Heart left ventricle (tissue), 16 donors: ENCODE data around the gene RFX1. TPM values are rescaled to one million over a fixed set of nuclear protein-coding genes. Genes with fewer than 3 reads are reported as not detected.
"Not testable (repeated sequence)": the region's sequence is repeated elsewhere in the genome, so short reads cannot be mapped to it uniquely, and the experiment has no call there.

Source experiments
- ATAC-seq, 4 donors: fragments of 200-7000 bp; cut with Tn5 transposase; one replicate each; pipeline ENCODE4 v1.9.1; 2020 to 2022; ENCODE audit warnings: moderate library complexity in 4 of 4, mild to moderate bottlenecking in 3 of 4, moderate number of reproducible peaks in 1 of 4
- DNase-seq, 5 donors: peaks; one replicate each; pipeline ENCODE4 v3.0.0-alpha.2; 2020
- H3K27ac ChIP-seq, 12 donors: fragments of 200-600 bp; sonication (generic) in 4 of 12; one replicate each; pipeline versions ENCODE4 v1.5.0 to v1.8.0; 2016 to 2022; ENCODE audit warnings: mild to moderate bottlenecking in 2 of 12
- H3K27me3 ChIP-seq, 9 donors: fragments of 200-600 bp; sonication (generic) in 2 of 9; one replicate each; pipeline versions ENCODE4 v1.5.1 to v1.8.0; 2016 to 2022; ENCODE audit warnings: mild to moderate bottlenecking in 3 of 9
- H3K36me3 ChIP-seq, 9 donors: fragments of 200-600 bp; sonication (generic) in 2 of 9; one replicate each; pipeline versions ENCODE4 v1.5.0 to v1.8.0; 2018 to 2022; ENCODE audit warnings: mild to moderate bottlenecking in 2 of 9
- H3K4me1 ChIP-seq, 12 donors: fragments of 200-600 bp; sonication (generic) in 4 of 12; one replicate each; pipeline versions ENCODE4 v1.5.0 to v1.8.0; 2016 to 2022; ENCODE audit warnings: mild to moderate bottlenecking in 3 of 12
- H3K4me3 ChIP-seq, 12 donors: fragments of 200-600 bp; sonication (generic) in 4 of 12; one replicate each; pipeline versions ENCODE4 v1.5.0 to v1.8.0; 2017 to 2022; ENCODE audit warnings: mild to moderate bottlenecking in 9 of 12, moderate library complexity in 4 of 12
- H3K9me3 ChIP-seq, 12 donors: fragments of 200-600 bp; sonication (generic) in 4 of 12; one replicate each; pipeline versions ENCODE4 v1.5.0 to v1.8.0; 2016 to 2022; ENCODE audit warnings: mild to moderate bottlenecking in 1 of 12
- CTCF ChIP-seq, 12 donors: fragments of 200-600 bp; sonication (generic) in 4 of 12; IDR thresholded peaks; one replicate each; pipeline versions ENCODE4 v1.5.0 to v1.8.0; 2018 to 2022; ENCODE audit warnings: antibody characterized with exemption in 12 of 12, mild to moderate bottlenecking in 5 of 12
- POLR2A ChIP-seq, 2 donors: fragments of 450-650 bp; IDR thresholded peaks; one replicate each; pipeline ENCODE4 v1.6.1; 2017; ENCODE audit warnings: antibody characterized with exemption in 2 of 2, mild to moderate bottlenecking in 2 of 2, moderate library complexity in 2 of 2
- WGBS, 4 donors: extraction: QIAGEN DNeasy Blood & Tissue Kit in 2 of 4; methylation state at CpG; one replicate each; pipeline versions ENCODE4 v1.1.5 to v1.1.7; 2013 to 2018; 5-methylcytosine and 5-hydroxymethylcytosine counted together
- intact Hi-C, 10 donors: fragments of 100-400 bp; cut with DNase I; formaldehyde crosslinking; loops; one replicate each; pipeline versions ENCODE4 v1.11.1 to v1.14.2; 2022
- polyA plus RNA-seq, 2 donors: library from polyadenylated mRNA; stranded (reverse); fragments of 200-250 nt; gene quantifications; one replicate each; pipeline ENCODE4 v1.2.3, GENCODE V29; 2013
- total RNA-seq, 9 donors: library from RNA; depleted of rRNA in 2 of 9; stranded (reverse); fragments of >200 nt in 2 of 9; fragmentation: NEBNext Ultra II Directional in 3 of 9; extraction: Animal tissue kit (Norgen Biotek cat#: 25700) in 3 of 9; gene quantifications; one replicate each; pipeline versions ENCODE4 v1.1.0 to v1.2.4, GENCODE V29; 2016 to 2023
- donor health status: ischemic (EF 13 %, LVEDD 7.1; RV severe dilation, severe dysfunction).
- donor health status: healthy with polysubstance abuse.
- donor health status: DM: no; HTN: yes; CAD: no.
- donor health status: DM: no; HTN: no; CAD: no.
- donor health status: ischemic (EF 25% LVEDD 6.9; RV normal size, moderate dysfunction).
- donor health status: ischemic (EF 25% LVEDD 5.7; RV mildly dilated, moderate dysfunction).
- donor health status: healthy.
- donor health status: DM: yes; HTN: yes; CAD: no.
- donor health status: ischemic (EF 35%, LVEDD 5.7; RV mildly dilated, moderate dysfunction).
- donor health status: nonischemic (EF 11% LVEDD 7.7; RV severe dilation, severe dysfunction).
- donor health status: DM: yes; HTN: yes; CAD: no.
- donor health status: PGD.
- donor health status: ischemic (EF 29% LVEDD 5.4; RV normal size, mild dysfunction).
- donor health status: nonischemic (EF 23%, LVEDD 6.1; RV moderate dilation, normal function).

RFX1 gene
- total and polyA plus RNA-seq, 11 donors: 4.0 to 15.4 (median 8.6) TPM

GRCh38 chr19:13969897-13970296 is 36.2 kb downstream of the RFX1 start:
- intact Hi-C loops: no loop called here
- TF ChIP-seq POLR2A (IDR thresholded peaks at IDR 0.05) (no peak), CTCF (IDR thresholded peaks at IDR 0.05) (no peak)
- Histone ChIP-seq H3K4me1 (peaks cover 0 to under 1% (median 0%) of the 10 kb centered on the region in 12 donors), H3K27ac (no peak overlapping the region), H3K4me3 (no peak overlapping the region), H3K9me3 (no peaks in the 10 kb centered on the region), H3K36me3 (peaks cover 0 to 94% (median 85%) of the 10 kb centered on the region in 9 donors), H3K27me3 (no peaks in the 10 kb centered on the region)
- no peak for DNase-seq
- no peak for ATAC-seq
- WGBS, 4 donors: 89 to 91% (median 90%) methylated on average over 18 of the region's 18 CpGs

- TF ChIP-seq POLR2A (IDR thresholded peaks at IDR 0.05) (no peak), CTCF (IDR thresholded peaks at IDR 0.05) (no peak)
- DNase-seq: no peak
- intact Hi-C loops: no loop called here
- no peaks in the 10 kb centered on the region for H3K4me1 ChIP-seq
- H3K9me3 ChIP-seq: no peaks in the 10 kb centered on the region
- H3K36me3 ChIP-seq: peaks cover 0 to 98% (median 88%) of the 10 kb centered on the region in 9 donors
- no peaks in the 10 kb centered on the region for H3K27me3 ChIP-seq
- WGBS, 4 donors: 92 to 95% (median 93%) methylated on average over 18 of the region's 18 CpGs
- no peak overlapping the region for H3K27ac ChIP-seq
- ATAC-seq: no peak
- H3K4me3 ChIP-seq: no peak overlapping the region
Observed at GRCh38 chr19:13968999-13969398, 37.1 kb downstream of the RFX1 start.

- Histone ChIP-seq H3K36me3 (peaks cover 0 to 98% (median 88%) of the 10 kb centered on the region in 9 donors), H3K4me1 (no peaks in the 10 kb centered on the region), H3K4me3 (no peak overlapping the region), H3K9me3 (no peaks in the 10 kb centered on the region), H3K27me3 (no peaks in the 10 kb centered on the region), H3K27ac (no peak overlapping the region)
- intact Hi-C loops: no loop called here
- WGBS, 4 donors: 94 to 96% (median 95%) methylated on average over 15 to 22 of the region's 22 CpGs
- no peak for DNase-seq
- TF ChIP-seq CTCF (IDR thresholded peaks at IDR 0.05) (no peak), POLR2A (IDR thresholded peaks at IDR 0.05) (no peak)
- ATAC-seq: no peak
Observed at GRCh38 chr19:13968383-13968935, 37.7 kb downstream of the RFX1 start.

GRCh38 chr19:13967206-13967605 is 38.9 kb downstream of the RFX1 start:
- WGBS, 4 donors: 92 to 97% (median 95%) methylated on average over 8 of the region's 8 CpGs
- not testable (repeated sequence) for DNase-seq
- peaks cover 0 to 97% (median 88%) of the 10 kb centered on the region in 9 donors for H3K36me3 ChIP-seq

GRCh38 chr19:13966684-13967128 is 39.4 kb downstream of the RFX1 start:
- intact Hi-C loops: no loop called here
- TF ChIP-seq CTCF (IDR thresholded peaks at IDR 0.05) (no peak), POLR2A (IDR thresholded peaks at IDR 0.05) (no peak)
- ATAC-seq: no peak
- Histone ChIP-seq H3K9me3 (no peaks in the 10 kb centered on the region), H3K4me3 (no peak overlapping the region), H3K27me3 (no peaks in the 10 kb centered on the region), H3K4me1 (no peaks in the 10 kb centered on the region), H3K27ac (no peak overlapping the region), H3K36me3 (peaks cover 0 to 99% (median 88%) of the 10 kb centered on the region in 9 donors)
- 93 to 96% (median 94%) methylated on average over 6 to 14 of the region's 14 CpGs for WGBS, 4 donors
- no peak for DNase-seq

More at GRCh38 chr19:13967206-13967605, 38.9 kb downstream of the RFX1 start:
- H3K9me3 ChIP-seq, H3K27me3 ChIP-seq, H3K4me3 ChIP-seq, intact Hi-C loops, H3K4me1 ChIP-seq, ATAC-seq, H3K27ac ChIP-seq: not testable (repeated sequence)
